Cardiac septum (tissue), 1 donor: ENCODE results near the gene FHDC1. TPM values are rescaled to one million over a fixed set of nuclear protein-coding genes. Genes with fewer than 3 reads are reported as not detected.

ENCODE experiments used
- DNase-seq: peaks from one replicate; pipeline ENCODE4 v3.0.0-alpha.2; 2020; ENCODE audit warnings: low spot score
- intact Hi-C: fragments of 100-400 bp; cut with DNase I; formaldehyde crosslinking; loops from one replicate; pipeline ENCODE4 v1.14.0; 2022
- total RNA-seq: library from RNA; stranded (reverse); fragmentation: NEBNext Ultra II Directional; extraction: Animal tissue kit (Norgen Biotek cat#: 25700); gene quantifications from one replicate; pipeline ENCODE4 v1.2.1, GENCODE V29; 2021
- donor health status: DM: no; HTN: no; CAD: no.

FHDC1 gene
- total RNA-seq, 1 donor from 2014 or later = 0.22 TPM

DNA sequence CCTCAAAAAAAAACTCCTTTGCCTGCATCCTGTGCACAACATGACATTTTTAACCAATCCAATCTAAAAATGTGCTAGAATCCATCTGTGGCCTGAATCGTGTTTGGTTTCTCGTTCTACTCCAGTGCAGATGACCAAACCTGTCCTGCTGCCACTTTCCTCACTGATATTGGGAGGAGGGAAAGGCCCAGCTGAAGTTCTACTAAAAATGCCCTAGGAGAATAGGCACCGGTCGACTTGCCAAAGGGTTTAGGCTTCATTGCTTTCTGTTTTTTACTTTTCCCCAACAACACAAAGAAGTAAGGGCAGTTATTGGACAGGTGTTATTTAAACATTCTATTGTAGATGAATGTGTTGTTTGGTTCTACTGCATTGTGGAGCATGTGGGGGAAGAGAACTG is 7.8 kb upstream of the FHDC1 start:
- DNase-seq = no peak
- intact Hi-C loops = no loop called here

DNA sequence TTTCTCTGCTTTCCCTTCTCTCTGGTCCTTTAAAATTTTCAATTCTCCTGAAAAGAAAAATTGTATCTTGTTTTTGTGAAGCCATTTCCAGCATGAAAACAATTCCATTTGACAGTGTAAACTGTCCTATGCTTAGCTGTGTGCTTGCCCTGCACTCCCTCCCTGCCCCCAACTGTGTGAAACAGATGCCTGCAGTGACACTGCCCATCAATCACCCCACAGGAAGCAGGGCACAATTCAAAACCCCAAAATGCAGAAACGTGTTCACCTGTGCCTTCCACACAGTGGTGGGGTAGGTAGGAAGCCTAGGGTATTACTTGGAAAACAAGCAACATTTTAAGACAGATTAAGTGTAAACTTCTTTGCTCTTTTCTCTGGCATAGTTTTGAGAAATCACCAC is 6.2 kb upstream of the FHDC1 start:
- DNase-seq = no peak
- intact Hi-C loops = no loop called here

- no peak for DNase-seq
- intact Hi-C loops = no loop called here
Observed at GRCh38 chr4:152935143-152935542, 980 bp upstream of the FHDC1 start.

DNA sequence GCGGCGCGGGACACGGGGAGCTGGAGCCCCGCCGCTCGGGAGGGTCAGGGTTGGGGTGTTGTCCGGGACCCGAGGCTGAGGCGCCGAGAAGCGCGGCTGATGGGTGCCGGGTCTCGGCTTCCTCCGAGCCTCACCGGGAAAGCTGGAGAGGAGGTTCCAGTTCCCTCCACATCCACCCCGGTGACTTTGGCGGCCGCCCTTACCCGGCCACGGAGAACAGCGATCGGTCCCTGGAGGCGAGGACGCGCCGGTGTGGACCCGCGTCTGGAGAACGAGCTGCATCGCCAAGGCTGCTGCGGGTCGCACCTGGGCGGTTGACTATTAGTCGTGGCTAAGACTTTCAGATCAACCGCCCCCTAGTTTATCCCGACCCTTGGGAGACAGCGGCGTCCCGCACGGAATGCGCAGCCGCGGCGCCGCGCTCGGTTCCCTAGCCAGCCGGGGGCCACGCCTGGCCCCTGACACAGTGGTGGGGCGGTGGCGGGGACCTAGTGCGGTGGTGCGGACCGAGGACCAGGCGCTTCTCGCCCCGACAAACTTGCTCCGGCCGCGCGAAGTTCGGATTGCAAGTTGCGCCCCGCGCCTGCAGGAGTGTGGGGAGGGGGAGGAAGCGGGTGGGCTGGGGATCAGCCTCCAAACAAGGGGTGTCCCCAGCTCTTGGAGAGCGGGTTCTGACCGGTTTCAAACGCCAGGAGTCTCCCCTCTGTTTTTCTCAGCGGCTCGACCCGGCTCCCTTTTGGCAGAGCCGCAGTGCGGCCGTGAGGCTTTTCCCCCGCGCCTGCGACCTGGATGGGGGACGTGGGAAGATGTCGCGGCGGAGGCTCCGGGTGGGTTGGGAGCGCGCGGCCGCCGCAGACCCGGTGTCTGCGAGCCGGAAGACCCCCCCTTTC is 568 bp downstream of the FHDC1 start:
- intact Hi-C loops = no loop called here
- DNase-seq = no peak

GRCh38 chr4:152937336-152938236 is 1.5 kb downstream of the FHDC1 start:
- intact Hi-C loops = no loop called here
- DNase-seq = no peak

DNA sequence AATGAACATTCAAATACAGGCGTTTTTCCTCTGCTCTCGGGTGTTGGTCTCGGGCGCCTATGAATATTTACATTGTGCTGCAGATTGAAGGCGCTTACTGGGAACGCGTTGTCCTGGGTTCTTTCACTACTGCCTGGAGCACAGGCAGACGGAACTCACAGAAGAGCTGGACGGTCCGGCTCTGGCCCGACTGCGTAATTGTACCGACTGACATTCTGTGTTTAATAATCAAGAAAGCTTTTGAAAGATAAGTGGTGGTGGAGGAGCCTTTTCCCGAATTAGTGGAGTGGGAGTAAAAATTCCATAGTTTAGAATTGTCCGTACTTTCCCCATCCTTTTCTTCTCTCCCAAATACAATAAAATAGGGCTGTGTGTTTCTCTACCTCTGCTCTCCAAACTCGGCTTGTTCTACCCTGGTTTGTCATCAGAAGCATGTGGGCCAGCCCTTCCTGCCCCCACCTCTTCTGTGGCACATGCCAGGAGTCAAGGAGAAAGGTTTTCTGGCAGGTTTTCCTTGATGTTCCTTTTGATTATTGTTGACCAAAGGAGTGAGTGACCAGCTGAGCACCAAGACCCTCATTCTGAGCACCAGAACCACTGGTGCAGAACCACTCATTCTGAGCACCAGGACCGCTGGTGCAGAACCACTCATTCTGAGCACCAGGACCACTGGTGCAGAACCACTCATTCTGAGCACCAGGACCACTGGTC is 2.3 kb downstream of the FHDC1 start:
- no peak for DNase-seq
- intact Hi-C loops = no loop called here

DNA sequence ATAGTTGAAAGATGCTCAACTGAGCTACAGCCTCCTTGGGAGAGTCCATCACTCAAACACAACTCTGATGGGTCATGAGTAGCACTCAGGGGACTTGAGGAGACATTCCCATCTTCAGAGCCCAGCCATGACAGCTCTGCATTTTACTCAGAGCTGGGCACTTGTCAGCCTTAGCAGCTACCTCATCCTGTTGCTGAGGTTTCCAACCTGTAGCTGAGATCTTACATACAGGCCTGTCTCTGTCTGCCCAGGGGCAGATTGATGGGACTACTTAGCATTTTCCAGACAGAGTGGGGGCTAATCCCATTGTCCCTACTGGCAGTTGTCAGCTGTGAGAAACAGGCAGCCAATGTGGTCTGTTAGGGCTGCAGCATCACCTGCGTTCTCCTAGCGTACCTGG is 3.5 kb downstream of the FHDC1 start:
- DNase-seq = no peak
- intact Hi-C loops = no loop called here

GRCh38 chr4:152940461-152940860 is 4.3 kb downstream of the FHDC1 start:
- no peak for DNase-seq
- intact Hi-C loops = no loop called here

DNA sequence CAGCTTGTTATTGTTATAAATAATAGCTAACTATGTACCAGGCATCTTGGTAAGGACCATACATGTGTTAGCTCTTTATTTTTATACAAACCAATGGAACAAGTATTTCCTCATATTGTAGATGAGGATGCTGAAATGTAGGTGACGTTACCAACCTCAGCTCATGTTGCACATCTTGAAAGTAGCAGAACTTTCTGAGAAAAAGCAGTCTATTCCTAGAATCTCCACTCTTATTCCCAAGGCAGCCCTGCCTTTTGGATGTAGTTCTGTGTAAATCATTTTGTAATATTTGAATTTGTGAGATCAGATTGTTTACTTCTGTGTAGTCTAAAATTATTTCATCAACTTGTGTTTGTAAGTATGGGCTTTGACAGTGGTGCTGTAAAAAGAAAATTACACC is 5.3 kb downstream of the FHDC1 start:
- DNase-seq = no peak
- intact Hi-C loops = no loop called here

DNA sequence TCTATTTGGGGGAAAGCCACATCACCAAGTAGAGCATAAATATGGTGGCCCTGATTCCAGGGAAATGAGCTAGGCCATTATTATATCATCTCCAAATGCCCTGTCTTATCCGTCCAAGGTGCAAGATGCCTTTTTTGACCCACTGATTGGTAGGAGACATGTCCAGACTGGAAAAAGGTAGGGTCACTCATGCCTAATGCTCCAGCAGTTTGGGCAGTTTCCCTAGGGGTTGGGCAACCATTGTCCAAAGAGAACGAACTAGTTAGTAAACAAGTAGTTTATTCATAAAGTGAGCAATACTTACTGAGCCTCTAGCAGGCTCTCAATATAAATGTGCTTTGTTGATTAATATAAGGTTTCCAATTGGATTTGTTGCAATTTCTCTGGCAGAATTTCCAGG is 6.2 kb downstream of the FHDC1 start:
- DNase-seq = no peak
- intact Hi-C loops = no loop called here

- intact Hi-C loops = no loop called here
- no peak for DNase-seq
Observed at GRCh38 chr4:152943672-152944071, 7.5 kb downstream of the FHDC1 start.

DNA sequence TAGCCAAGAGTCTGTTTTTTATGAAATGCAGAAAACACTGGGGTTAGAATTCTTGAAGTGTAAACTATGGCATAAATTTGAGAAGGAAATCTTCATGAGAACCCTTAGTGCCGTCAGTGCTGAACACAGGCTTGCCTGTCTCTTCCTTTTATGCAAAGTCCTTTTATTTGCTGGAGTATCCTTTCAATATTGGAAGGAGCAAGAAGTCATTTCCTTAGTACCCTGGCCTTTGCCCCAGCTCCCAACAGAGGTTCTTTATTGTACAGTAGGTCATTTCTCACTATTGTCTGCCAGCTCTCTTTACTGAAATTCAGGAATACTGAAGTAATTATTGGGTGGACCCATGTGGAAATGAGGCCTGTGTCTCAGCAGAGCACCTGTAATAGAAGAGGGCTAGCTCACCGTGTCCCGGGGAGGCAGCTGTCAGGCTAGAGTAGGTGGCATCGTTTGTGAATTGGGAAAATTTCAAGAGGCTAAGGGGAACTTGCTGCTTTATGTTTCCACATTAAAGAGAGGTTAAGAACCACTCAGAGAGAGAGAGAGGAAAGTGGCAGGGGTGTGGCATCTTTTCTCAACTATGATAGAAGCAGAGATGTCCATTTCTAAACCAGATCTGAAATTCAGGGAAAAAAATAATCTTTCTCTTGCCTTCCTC is 8.7 kb downstream of the FHDC1 start:
- intact Hi-C loops = no loop called here
- no peak for DNase-seq

GRCh38 chr4:152945639-152946038 is 9.5 kb downstream of the FHDC1 start:
- no peak for DNase-seq
- intact Hi-C loops = no loop called here

GRCh38 chr4:152946446-152946845 is 10.3 kb downstream of the FHDC1 start:
- intact Hi-C loops = no loop called here

DNA sequence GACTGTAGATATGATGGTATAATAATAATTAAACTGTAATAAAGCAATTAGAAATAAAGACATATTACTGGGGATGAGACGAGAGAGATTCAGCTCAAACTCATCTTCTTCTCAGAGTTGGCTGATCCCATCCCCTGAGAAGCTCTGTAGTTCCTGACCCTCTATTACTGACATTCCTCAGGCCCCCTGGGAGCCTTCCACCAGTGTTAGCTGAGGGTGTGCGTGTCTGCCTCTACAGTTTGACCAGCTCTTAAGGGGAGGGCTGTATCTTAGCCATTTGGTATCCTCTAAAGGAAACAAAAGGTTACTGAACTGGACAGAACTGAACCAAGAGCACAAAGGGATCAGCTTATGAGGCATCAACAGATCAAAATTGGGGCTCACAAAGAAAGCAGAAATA is 11.2 kb downstream of the FHDC1 start:
- intact Hi-C loops = no loop called here

More at GRCh38 chr4:152946446-152946845, 10.3 kb downstream of the FHDC1 start:
- DNase-seq = no peak

DNA sequence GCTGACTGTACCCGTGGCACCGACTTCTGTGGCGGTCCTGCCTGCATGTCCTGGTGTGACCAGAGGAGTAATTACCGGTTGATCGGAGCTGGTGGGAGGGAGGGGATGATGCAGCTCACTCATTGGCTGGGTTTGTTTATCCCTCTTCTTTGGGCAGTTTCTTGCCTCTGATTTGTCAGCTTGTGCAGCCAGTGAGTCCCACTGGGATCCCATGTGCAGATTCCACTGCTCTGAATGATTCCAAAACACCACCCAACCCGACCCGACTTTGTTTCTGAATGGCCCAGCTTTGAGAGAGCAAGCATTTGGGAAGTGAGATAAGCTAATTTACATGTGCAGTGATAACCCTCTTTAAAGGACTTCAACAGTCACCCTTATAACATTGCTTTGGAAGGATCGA is 13.8 kb downstream of the FHDC1 start:
- no peak for DNase-seq
- intact Hi-C loops = no loop called here

More for the DNA sequence above, 11.2 kb downstream of the FHDC1 start:
- DNase-seq = no peak

DNA sequence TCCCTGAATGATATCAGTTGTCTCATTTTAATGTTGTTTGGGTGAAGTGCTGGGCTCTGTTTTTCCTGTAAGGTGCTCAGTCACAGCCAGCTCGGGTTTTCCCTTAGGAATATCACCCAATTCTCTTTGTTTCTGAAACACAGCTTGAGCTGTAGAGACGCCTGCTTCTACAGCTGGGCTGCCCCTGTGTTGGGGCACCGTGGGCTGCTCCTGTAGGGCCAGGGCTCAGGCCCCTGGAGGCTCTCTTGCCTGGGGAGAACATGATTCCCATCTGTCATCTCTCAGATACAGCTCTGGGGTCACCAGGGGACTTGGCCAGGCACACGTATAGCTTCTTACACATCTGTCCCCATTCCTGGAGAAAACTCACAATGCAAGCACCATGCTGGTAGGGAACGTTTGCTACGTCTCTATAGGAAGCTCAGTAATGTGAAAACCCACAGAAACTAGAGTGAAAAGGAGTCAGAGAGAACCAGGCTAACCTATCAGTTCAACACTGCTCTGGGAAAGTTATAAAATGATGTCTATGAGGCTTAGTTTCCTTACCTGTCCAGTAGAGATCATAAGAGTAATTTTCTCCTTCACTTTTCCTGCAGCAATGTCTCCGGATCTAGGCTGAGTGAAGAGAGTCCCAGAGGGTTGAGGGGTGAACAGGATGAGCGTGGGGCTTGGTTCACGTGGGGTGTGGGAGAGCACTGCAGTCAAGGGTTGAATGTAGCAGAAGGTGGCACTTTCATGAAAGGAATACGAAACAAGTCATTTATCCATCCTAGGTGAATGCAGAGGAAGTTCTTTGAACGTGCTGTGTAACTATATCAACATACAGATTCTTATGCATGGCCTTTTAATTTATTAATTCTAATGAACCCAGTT is 14.5 kb downstream of the FHDC1 start:
- no peak for DNase-seq
- intact Hi-C loops = no loop called here

GRCh38 chr4:152951348-152951747 is 15.2 kb downstream of the FHDC1 start:
- intact Hi-C loops = no loop called here
- no peak for DNase-seq

DNA sequence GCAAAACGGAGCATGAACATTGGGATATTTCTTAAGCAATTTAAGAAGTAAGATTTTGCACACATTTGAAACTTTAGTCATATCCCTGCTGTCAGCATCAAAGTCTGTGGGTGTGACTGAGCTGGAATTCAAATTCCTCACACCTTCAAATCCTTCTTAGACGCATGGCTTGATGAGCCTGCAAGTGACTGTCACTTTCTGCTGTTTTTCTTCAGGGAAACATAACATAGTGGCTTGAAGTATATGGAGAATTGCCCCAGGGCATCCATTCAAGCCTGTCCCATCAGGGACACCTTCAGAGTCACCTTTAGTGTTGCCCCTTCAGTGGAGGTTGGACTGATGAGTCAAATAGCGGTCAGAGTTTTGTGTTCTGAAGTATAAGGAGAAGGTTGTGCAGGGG is 17.4 kb downstream of the FHDC1 start:
- DNase-seq = no peak
- intact Hi-C loops = no loop called here
